Stimulated activated CD8-positive, alpha-beta memory T cell treated with anti-CD3 and anti-CD28 coated beads, Interleukin-15, amount 100 ng/mL, for 24 hours (primary cell): ENCODE results near the gene RAB4A.
"Not testable (repeated sequence)": the region's sequence is repeated elsewhere in the genome, so short reads cannot be mapped to it uniquely, and the experiment has no call there.

Experiments
- DNase-seq: peaks from one replicate; pipeline ENCODE4 v3.0.0-alpha.2; 2020; ENCODE audit warnings: low read depth

RAB4A gene

DNA sequence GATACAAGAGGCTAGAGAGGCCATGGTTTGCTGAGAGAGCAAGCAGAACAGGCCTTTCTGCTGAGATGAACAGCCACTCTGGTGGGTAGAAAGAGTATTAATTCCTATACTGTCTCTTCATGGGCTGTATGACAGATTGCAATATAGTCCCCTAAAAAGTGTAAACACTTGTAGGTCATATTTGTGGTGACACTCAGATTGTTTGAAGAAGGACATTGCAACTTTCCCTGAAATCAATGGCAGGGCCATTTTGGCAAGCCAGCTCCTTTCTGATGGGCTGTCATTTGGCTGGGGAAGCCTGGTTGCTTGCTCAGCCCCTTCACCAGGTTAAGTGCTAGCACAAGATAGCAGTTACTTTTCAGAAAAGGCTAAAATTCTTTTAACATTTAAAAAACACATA lies 27.5 kb downstream of the RAB4A start:
- no peak for DNase-seq

DNA sequence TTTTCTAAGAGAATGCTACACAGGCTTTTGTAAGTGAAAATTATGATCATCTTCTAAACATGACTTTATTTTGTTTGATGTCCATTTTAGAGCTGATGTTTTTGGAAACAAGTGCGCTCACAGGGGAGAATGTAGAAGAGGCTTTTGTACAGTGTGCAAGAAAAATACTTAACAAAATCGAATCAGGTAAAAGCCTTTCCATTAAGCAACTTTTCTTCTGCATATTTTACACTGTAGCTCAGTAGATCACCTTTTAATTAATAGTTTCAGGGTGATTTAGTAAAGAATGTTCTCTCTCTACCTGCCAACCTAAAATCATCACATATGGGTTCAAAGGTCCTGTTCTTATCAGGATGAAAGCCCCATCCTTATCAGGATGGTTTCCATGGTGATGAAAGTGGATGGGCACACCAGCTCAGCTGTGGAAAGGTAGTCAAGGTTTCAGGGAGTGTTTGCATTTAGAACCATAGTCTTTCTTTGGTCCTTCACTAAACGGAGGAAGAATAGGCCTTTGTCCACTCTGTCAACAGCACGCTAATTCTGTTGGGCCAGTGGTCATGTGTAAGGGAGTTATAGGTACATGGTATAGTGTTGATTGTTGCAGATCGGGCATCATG lies 28.1 kb downstream of the RAB4A start:
- DNase-seq = no peak

DNA sequence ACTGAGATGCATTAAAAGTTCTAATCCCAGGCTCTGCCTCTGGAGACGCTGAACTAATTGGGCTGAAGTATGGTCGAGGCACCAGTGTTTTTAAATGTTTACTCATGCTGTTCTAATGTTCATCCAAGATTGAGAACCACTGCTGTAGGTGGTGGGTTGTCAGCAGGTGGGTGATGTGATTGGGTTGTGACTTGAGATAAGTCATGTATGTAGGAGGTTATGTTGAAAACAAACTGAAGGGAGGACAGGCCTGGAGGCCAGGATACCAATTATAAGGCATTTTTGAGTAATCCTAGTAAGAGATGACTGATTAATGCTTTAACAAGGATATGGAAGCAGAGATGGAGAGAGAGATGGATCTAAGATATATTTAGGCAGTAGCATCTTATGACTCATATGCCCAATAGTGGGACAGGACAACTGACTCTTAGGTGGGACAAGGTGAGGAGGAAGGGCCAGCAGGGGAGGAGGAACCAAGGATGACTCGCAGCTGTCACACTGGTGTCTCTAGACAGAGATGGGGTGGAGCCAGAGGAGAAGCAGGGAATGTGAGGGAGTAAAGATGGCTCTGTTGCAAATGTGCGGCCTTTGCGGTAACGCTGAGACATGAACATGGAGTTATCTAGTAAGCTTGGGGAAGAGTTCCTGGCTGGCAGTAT lies 29.3 kb downstream of the RAB4A start:
- no peak for DNase-seq

DNA sequence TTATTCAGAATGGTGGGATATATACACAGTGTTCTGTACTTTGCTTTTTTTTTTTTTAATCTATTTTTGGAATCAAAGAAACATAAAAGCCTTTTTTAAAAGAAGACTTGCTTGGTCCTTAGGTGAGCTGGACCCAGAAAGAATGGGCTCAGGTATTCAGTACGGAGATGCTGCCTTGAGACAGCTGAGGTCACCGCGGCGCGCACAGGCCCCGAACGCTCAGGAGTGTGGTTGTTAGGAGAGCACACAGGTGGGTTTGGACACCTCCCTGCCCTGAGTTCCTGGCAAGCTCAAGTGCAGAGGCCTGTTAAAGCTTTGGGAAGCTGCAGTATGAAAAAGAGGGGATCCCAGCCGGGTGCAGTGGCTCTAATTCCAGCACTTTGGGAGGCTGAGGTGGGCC lies 31.8 kb downstream of the RAB4A start:
- no peak for DNase-seq

DNA sequence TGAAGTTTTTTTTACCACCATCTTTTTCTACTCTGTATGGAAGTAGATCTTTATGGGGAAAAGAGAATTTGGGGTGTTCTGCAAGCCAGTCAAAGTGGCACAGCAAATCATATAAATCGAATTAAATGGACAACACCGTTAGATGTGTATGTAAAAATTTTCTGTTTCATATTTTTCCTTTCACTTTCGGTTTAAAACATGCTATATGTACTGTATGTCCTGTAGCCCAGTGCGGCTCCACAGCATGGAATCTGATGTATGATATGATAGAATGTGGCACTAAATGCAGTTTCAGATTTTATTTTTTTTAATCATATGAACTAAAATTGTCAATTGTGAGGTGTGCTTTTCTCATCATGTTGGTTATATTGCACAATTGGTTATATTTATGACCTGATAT lies 32.9 kb downstream of the RAB4A start:
- no peak for DNase-seq

DNA sequence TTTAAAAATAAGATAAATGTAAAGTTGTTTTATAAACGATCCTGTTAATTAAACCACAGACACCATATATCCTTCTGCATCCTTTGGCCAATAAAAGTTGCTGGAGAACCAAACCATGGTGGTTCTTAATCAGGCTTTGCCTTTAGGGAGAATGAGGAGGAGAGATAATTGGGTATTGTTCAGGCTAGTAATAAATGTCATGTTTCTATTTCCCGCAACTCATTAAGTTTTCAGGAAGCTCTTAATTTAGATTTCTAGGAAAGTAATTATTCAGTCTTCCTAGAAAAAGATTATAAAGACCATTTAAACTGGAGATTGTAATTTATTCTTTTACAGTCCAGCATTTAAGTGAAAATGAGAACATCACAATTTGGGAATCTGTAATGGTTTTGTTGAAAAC lies 34.5 kb downstream of the RAB4A start:
- no peak for DNase-seq

DNA sequence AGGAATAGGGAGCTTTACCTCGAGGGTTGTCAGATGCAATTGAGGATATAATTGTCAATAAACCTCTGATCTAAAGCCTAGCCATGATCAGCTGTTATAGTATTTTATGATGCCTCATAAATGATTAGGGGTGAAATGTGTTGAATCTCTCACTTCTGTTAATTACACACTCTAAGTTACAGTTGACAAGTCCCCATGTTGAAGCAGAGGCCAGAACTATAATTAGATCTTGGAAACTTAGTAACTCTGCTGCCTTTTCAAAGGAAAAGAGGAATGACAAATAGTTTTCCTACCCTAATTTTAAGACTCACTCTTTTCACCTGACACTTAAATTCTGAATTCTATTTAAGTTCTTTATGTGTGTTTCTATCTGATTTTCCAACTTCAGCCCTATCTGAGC lies 38.2 kb downstream of the RAB4A start:
- no peak for DNase-seq

DNA sequence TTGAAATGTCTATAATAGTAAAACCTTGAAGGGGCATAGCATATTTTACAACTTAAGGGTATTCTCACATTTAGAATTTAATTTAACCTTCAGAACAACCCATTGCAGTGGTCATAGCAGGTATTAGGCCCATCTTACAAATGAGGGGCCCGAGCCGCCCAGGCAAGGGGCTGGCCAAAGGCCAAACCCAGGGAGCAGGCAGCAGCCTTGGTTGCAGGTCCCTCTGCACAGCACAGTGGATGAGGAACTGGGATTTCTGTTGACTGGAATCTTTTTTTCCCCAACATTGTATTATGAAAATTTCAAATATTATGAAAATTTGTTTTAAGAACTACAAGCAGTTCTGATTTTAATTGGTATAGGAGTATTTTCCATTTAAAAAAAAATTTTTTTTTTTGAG lies 38.8 kb downstream of the RAB4A start:
- DNase-seq = no peak

DNA sequence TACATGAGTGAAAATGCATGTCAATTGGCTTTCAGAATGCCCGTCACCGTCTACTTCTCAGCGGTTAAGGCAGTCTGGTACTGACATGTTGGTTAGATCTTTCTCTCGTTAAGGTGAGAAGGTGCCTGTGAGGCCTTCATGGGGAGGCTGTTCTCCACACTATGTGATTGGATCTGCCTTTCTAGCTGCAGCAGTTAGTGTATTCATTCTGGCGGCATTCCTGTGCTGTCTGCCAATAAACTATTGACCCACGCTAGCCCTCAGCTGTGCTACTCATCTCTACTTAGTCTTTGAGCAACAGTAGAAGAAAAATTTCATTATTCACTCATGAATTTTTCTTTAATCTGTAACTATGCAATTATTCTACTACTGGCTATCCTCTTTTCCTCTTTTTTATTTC lies 39.9 kb downstream of the RAB4A start:
- no peak for DNase-seq

DNA sequence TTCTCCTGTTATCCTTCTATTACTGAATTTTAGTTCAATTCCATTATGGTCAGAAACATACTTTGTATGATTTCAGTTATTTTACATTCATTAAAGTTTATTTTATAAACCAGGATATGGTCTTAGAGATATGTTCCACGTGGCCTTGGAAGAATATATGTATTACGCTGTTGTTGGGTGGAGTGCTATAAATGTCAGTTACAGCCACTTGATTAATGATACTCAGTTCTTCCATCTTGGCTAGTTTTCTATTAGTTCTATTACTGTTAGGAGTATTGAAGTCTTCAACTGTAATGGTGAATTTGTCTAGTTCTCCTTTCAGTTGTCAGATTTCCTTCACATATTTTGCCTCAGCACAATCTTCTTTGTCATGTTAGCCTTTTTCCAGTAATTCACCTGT lies 45.3 kb downstream of the RAB4A start:
- DNase-seq = no peak

DNA sequence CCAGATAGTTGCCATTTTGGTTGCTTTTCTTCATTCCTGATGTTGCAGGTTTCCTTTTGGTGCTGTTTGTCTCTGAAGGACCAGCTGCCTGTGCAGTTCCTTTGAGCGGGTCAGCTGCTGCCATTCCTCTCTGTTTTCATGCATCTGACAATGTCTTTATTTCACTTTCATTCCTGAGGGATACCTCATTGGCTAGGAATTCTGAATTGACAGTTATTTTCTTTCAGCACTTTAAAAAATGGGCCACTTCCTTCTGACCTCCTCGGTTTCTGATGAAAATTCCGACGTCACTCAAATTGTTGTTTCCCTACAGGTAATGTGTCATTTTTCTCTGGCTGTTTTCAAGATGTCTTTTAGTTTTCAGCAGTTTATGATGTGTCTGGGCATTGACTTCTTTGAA lies 47.1 kb downstream of the RAB4A start:
- no peak for DNase-seq

DNA sequence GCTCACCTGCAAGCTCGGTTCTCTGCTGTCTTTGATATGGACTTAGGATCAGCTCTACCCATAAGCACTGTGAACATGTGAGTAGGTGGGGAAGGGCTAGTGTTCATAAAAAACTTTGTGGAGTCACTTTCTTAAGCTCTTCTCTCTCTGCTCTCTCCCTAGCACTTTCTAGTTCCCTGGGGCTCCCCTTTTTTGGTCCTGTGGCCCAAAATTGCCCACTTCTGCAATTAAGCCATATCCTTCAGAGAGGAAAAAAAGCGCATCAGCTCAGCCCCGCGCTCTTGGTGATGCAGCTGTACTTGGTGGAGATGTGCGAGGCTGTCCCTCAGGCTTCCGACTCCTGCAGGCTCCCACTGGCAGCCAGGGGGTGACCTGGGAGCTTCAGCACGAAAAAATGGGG lies 48.6 kb downstream of the RAB4A start:
- no peak for DNase-seq

DNA sequence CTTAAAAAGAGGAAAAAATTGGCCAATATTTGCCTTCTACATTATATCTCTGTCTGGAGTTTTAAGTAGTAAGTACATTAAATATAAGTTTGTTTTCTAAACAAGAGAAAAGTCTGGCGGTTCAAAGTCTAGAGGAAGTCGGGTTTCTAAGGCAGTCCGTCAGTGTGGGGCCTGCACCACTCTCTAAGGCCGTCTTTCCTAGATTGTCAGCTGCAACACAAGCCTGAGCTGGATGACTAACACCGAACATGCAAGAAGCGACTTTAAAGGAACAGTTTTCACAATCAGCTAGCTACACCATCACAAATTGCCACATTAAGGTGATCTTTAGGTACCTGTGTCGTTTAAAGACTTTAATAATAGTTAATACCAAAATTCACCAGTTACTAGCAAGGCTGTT lies 52.3 kb downstream of the RAB4A start:
- DNase-seq = no peak

DNA sequence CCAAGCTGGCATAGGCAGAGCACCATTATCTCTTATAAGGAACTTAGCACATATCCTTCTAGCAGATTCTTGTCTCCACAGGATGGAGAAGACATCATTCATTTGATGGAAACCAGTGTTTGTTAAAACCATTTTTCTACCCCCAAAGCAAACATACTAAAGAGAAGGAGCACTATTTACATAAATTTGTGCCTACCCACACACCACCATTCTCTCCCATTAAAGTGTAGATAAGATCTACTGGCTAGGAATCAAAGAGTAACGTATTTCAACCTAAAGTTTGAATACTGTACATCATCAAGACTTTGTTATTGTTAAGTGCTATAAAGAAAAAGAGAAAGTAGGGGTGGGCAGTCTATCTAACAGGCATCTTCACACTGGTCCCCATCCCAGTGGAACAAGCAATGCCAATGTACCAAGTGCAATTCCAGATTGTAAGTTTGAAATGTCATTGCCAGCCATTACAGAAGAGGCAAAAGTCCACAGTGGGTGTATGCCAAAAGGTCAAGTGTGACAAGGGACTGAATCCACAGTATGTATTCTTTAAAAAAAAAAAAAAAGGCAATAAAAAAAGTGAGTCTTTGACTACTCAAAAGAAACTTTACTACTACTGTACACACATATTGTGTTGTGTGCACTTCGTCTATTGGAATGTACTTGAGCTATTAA lies 53.1 kb downstream of the RAB4A start:
- DNase-seq = no peak

DNA sequence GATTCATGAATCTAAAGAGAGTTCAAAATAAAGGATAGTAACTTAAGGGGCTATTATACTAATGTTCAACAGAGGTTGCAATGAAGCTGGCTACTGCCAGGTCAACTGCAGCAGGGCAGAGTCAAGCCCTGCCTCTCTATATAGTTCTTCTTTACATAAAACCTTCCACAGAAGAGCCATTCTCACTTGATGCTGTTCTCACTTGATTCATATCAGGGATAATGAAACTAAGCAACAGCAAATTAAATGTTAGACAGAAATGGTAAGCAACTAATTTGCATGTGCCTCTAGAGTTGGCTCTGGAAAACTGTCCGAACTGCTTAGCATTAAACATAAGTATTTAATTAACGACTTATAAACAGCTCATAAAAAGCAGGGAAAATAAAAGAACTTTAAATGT lies 54.5 kb downstream of the RAB4A start:
- DNase-seq = no peak

DNA sequence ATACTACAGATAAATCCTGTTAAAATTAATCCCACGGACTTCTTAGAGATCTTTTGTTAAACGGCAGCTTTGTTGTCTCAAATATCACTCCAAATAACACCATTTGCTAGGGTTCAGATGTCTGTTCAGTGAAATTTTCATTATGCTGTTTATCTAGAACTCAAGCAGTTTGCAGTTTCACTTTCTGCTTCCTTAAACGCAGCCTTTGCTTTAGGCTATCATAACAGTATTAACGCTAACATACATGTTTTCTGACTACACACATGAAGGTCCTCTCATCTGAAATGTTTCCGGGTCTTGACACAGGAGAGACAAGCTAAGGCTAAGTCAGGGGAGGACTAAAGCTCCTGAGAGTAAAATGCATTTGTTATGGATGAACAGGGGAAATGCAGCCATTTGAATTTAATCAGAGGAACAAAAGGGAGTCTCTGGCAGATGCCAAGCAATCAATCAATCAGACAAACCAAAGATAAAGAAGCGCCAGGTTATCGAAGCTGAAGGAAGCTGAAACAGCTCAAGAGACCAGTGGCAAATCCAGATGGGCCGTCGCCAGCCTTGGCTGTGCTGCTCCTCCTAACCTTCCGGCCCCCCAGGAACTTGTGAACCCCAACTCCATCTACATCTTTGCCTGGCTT lies 55.1 kb downstream of the RAB4A start:
- no peak for DNase-seq

DNA sequence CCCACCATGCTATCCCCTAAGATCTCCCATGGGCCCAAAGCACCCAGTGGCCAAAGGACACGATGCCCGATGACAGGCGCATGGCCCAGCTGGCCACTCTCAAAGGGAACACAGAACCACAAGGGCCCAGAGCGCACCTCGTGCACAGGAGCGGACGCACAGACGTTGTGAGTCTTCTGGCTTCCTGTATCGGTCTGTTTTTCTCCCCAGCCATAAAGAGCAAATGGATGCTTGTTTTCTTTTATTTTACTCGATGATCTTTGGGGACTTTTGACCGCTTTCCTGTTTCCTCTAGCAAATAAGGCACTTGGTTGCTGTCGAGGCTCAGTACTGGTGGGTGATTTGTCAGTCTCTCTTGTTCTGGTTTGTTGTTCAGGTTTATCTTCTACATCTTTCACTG lies 55.7 kb downstream of the RAB4A start:
- no peak for DNase-seq

DNA sequence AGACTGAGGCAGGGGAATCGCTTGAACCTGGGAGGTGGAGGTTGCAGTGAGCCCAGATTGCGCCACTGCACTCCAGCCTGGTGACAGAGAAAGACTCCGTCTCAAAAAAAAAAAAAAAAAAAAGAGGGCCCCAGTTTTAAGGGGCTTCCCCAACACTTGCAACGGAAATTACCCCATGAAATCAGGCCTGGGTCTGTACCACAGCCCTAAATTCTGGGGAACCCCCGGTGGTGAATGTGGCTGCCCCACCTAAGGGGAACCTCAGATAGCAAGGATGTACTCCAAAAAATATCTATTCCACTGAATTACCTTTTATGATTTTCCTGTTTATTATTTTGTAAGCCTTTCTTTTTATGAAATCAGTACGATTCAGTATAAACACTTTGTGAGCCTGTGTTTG lies 56.9 kb downstream of the RAB4A start:
- DNase-seq = not testable (repeated sequence)

DNA sequence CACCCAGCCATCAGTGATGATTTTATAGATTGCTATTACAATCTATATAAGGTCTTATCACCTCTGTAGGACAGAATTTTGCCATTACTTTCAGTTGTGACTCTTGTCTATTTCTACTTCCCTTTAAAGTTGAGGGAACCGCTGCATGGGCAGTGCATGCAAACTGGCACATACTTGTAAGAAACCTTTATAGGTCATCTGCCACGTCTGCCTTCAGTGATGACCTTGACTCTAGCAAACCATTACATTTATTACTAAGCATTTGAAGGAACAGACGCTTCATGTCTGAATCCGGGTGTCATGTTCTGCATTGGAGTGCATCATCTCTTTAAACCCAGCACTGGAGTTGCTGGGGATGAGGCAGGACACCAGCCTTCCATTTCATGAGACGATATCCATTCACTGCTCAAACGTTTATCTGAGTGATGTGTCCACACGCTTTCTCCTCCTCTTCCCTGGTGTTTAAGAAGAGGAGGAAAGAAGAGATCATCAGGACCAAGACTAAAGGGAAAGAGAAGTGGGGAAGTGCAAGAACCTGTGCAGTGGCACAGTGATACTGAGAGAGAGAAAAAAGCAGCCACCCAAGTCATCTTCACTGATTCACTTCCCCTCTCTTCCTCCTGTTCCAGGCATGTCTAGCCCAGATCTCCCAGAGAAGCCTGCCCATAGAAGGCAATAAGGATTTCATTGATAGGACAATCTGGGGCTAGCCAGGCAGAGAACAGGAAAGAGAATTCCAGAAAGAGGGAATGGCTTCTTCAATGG lies 57.9 kb downstream of the RAB4A start:
- no peak for DNase-seq

DNA sequence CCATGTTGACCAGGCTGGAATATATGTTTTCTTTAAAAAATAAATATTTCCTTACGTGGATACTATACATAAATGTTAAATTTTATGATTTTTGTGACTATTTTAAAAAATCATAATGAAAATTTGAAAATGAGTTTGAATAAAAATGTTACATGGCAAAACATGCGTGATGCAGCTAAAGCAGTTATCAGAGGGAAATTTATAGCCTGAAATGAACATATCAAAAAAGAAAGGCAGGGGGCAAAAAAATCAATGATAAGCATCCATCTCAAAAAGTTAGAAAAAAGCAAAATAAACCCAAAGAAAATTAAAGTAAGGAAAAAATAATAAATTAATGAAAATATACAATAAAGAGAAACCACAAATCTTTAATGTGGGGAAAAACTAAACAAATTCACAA lies 63.4 kb downstream of the RAB4A start:
- no peak for DNase-seq

DNA sequence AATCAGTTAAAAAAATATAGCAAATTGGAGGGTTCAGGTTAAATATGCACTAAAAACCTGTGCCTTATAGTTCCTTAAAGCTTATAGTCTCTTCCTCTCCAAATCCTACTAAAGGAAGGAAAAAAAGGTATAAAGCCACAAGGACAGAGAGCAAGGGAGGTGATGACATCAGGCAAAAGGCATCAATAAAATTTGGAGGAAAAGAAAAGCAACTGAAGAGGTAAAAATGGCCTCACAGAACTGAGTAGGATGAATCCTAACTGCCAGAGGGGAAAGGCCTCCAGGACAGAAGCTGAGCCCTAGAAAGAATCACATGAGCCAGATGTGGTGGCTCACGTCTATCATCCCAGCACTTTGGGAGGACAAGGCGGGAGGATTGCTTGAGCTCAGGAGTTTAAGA lies 63.8 kb downstream of the RAB4A start:
- no peak for DNase-seq

DNA sequence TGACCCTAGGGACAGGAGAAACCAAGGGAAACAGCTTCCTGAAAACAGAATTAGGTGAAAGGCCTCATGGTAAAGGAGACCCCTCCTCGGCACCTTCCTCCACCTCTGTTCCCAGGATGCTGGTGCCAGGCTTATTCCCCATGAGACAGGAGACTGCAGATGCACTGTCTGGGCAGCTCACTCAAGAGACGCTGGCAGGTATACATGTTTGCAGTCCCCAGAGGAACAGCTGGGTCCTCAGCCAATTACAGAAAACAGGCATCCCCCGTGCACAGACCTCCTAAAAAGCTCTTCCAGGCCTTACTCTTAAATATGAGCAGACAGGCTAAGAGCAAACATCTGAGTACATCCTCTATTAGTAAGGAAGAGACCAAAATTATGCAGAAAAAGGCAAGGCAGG lies 65.4 kb downstream of the RAB4A start:
- no peak for DNase-seq

DNA sequence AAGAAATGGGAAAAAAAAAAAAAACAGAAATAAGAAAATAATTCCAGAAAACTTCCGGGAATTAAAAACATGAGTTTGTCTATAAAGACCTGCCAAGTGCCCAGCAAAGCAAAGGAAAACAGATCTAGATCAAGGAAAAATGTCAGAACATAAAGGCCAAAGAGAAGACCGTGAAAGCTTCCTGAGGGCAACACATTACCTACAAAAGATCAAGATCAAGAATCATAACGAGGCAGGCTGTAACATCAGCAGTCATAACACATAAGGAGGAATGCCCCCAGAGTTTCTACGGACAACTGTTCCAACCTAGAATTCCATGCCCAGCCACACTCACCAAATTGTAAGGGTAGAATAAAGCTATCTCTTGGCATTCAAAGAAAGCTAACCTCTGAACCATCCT lies 68.2 kb downstream of the RAB4A start:
- no peak for DNase-seq
